Psoas muscle (tissue), 8 donors: ENCODE measurements around the gene FSTL4. TPM values are rescaled to one million over a fixed set of nuclear protein-coding genes. Genes with fewer than 3 reads are reported as not detected.
"Not testable (repeated sequence)": the region's sequence is repeated elsewhere in the genome, so short reads cannot be mapped to it uniquely, and the experiment has no call there.

Experiments used
- ATAC-seq, 4 donors: fragments of 200-7000 bp; cut with Tn5 transposase; one replicate each; pipeline ENCODE4 v1.9.1; 2020; ENCODE audit warnings: moderate library complexity in 3 of 4, mild to moderate bottlenecking in 2 of 4
- DNase-seq, 2 donors: peaks; one replicate each; pipeline ENCODE4 v3.0.0-alpha.2; 2020
- H3K27ac ChIP-seq: fragments of 200-600 bp; one replicate; pipeline ENCODE4 v1.8.0; 2022
- H3K27me3 ChIP-seq, 3 donors: fragments of 200-600 bp in 1 of 3; one replicate each; pipeline versions ENCODE4 v1.6.1 to v1.8.0; 2013 to 2022; ENCODE audit warnings: low read length in 2 of 3, mild to moderate bottlenecking in 2 of 3, moderate library complexity in 1 of 3; ENCODE audit not compliant: insufficient read depth in 3 of 3
- H3K36me3 ChIP-seq, 2 donors: fragments of 200-600 bp in 1 of 2; one replicate each; pipeline versions ENCODE4 v1.6.1 to v1.8.0; 2013 to 2022; ENCODE audit warnings: low read depth in 1 of 2, mild to moderate bottlenecking in 1 of 2, moderate library complexity in 1 of 2; ENCODE audit not compliant: insufficient read depth in 1 of 2
- H3K4me1 ChIP-seq: fragments of 200-600 bp; one replicate; pipeline ENCODE4 v1.8.0; 2022
- H3K4me3 ChIP-seq: fragments of 200-600 bp; one replicate; pipeline ENCODE4 v1.8.0; 2022; ENCODE audit warnings: mild to moderate bottlenecking
- H3K9me3 ChIP-seq: fragments of 200-600 bp; one replicate; pipeline ENCODE4 v1.8.0; 2022
- WGBS, 3 donors: extraction: QIAGEN DNeasy Blood & Tissue Kit; methylation state at CpG; one replicate each; pipeline versions ENCODE4 v1.1.6 to v1.1.7; 2013; 5-methylcytosine and 5-hydroxymethylcytosine counted together
- intact Hi-C, 2 donors: fragments of 100-400 bp; cut with DNase I; formaldehyde crosslinking; loops; one replicate each; pipeline versions ENCODE4 v1.11.0 to v1.14.2; 2022
- polyA plus RNA-seq, 3 donors: library from polyadenylated mRNA; stranded (reverse); fragments of 200-250 nt; gene quantifications; one replicate each; pipeline ENCODE4 v1.2.3, GENCODE V29; 2013
- total RNA-seq, 4 donors: library from RNA; stranded (reverse); fragmentation: NEBNext Ultra II Directional in 2 of 4; extraction: Animal tissue kit (Norgen Biotek cat#: 25700) in 2 of 4; gene quantifications; one replicate each; pipeline versions ENCODE4 v1.2.1 to v1.2.4, GENCODE V29; 2021 to 2023
- TF ChIP-seq, protein P1 (sequence below): fragments of 200-600 bp; IDR thresholded peaks from one replicate; pipeline ENCODE4 v1.8.0; 2022; ENCODE audit warnings: antibody characterized with exemption
- donor health status: healthy with polysubstance abuse.
- donor health status: DM: no; HTN: no; CAD: no; lungs with moderate emphysema.
- donor health status: Bipolar disorder and iron deficiency.
- donor health status: healthy.
- donor health status: DM: yes; HTN: yes; CAD: no.
- donor health status: DM: no; HTN: no; CAD: no.
- donor health status: DM: no; HTN: no; CAD: no.
- donor health status: DM: yes; HTN: yes; CAD: no.

The FSTL4 gene
- total and polyA plus RNA-seq, 7 donors, result 0.07 to 0.81 (median 0.24) TPM

DNA sequence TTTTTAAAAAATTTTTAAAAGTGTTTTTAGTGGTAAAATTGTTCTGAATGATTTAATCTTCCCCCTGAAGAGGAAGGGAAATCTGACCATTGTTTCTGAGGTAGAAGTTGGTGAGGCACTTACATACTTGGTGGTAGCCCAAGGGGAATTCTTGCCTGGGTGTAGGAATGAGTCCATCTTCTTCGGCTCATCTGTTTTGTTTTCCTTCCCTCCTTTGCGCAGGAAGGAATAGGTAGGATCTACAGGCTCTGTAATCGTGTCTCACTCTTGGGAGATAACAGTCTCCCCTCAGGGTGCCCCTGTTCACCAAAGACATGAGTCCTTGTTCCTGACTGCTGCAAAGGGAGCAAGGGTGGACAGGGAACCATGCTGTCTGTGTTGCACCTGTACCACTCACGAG is 422.5 kb downstream of the FSTL4 start:
- intact Hi-C loops, result no loop called here
- no peaks in the 10 kb centered on the region for H3K9me3 ChIP-seq
- DNase-seq, result no peak
- no peaks in the 10 kb centered on the region for H3K36me3 ChIP-seq
- H3K27ac ChIP-seq, result no peak overlapping the region
- no peaks in the 10 kb centered on the region for H3K4me1 ChIP-seq
- H3K27me3 ChIP-seq, result no peaks in the 10 kb centered on the region
- 79 to 82% (median 81%) methylated on average over 4 of the region's 4 CpGs for WGBS, 3 donors
- no peak for ATAC-seq
- TF ChIP-seq, protein P1, sequence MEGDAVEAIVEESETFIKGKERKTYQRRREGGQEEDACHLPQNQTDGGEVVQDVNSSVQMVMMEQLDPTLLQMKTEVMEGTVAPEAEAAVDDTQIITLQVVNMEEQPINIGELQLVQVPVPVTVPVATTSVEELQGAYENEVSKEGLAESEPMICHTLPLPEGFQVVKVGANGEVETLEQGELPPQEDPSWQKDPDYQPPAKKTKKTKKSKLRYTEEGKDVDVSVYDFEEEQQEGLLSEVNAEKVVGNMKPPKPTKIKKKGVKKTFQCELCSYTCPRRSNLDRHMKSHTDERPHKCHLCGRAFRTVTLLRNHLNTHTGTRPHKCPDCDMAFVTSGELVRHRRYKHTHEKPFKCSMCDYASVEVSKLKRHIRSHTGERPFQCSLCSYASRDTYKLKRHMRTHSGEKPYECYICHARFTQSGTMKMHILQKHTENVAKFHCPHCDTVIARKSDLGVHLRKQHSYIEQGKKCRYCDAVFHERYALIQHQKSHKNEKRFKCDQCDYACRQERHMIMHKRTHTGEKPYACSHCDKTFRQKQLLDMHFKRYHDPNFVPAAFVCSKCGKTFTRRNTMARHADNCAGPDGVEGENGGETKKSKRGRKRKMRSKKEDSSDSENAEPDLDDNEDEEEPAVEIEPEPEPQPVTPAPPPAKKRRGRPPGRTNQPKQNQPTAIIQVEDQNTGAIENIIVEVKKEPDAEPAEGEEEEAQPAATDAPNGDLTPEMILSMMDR, result no peak
- H3K4me3 ChIP-seq, result no peak overlapping the region

DNA sequence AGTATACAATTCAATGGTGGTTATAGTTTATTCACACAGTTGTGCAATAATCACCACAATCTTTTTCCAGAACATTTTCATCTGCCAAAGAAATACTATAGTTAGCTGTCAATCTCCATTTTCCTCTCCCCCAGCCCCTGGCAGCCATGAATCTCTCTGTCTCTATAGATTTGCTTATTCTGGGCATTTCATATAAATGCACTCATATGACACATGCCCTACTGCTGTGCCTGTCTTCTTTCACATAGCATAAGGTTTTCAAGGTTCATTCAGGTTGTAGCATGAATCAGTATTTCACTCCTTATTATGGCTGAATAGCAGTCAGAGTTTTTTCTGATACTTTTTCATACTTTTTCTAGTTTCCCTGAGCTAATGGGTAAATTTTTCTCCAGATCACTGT is 432.9 kb downstream of the FSTL4 start:
- H3K36me3 ChIP-seq, result no peaks in the 10 kb centered on the region
- no peak overlapping the region for H3K27ac ChIP-seq
- intact Hi-C loops, result no loop called here
- DNase-seq (no peak), ATAC-seq (no peak)
- H3K4me3 ChIP-seq, result no peak overlapping the region
- H3K9me3 ChIP-seq, result no peaks in the 10 kb centered on the region
- TF ChIP-seq, protein P1, result no peak
- H3K27me3 ChIP-seq, result no peaks in the 10 kb centered on the region
- H3K4me1 ChIP-seq, result no peaks in the 10 kb centered on the region

DNA sequence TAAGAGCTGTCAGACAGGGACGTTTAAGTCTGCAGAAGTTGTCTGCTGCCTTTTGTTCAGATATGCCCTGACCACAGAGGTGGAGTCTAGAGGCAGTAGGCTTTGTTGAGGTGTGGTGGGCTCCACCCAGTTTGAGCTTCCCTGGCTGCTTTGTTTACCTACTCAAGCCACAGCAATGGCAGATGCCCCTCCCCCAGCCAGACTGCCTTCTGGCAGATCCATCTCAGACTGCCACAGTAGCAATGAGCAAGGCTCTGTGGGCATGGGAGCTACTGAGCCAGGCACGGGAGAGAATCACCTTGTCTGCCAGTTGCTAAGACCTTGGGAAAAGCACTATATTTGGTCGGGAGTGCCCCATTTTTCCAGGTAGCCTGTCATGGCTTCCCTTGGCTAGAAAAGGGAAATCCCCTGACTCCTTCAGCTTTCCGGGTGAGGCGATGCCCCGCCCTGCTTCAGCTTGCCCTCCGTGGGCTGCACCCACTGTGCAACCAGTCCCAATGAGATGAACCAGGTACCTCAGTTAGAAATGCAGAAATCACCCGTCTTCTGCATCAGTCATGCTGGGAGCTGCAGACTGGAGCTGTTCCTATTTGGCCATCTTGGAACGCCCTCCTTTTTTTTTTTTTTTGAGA is 441.5 kb downstream of the FSTL4 start:
- WGBS, 3 donors, result 75 to 82% (median 76%) methylated on average over 9 of the region's 9 CpGs
- ATAC-seq, H3K27me3 ChIP-seq, intact Hi-C loops, H3K4me3 ChIP-seq, H3K9me3 ChIP-seq, H3K27ac ChIP-seq, DNase-seq, H3K36me3 ChIP-seq, H3K4me1 ChIP-seq: not testable (repeated sequence)

DNA sequence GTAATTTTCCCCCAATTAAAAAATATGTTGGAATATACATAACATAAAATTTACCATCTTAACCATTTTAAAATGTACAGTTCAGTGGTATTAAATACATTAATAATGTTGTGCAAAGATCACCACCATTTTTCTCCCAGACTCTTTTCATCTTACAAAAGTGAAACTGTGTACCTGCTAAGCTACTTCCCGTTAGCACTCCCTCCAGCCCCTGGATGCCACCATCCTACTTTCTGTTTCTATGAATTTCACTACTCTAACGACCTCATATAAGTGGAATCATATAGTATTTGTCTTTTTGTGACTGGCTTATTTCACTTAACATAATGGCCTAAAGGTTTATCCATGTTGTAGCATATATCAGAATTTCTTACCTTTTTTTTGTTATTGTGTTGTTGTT is 447.6 kb downstream of the FSTL4 start:
- no peak overlapping the region for H3K27ac ChIP-seq
- intact Hi-C loops, result no loop called here
- DNase-seq (no peak), ATAC-seq (no peak)
- no peaks in the 10 kb centered on the region for H3K4me1 ChIP-seq
- no peaks in the 10 kb centered on the region for H3K9me3 ChIP-seq
- TF ChIP-seq, protein P1, result no peak
- no peak overlapping the region for H3K4me3 ChIP-seq
- 61 to 71% (median 66%) methylated on average over 2 of the region's 2 CpGs for WGBS, 3 donors
- no peaks in the 10 kb centered on the region for H3K36me3 ChIP-seq
- H3K27me3 ChIP-seq, result no peaks in the 10 kb centered on the region

DNA sequence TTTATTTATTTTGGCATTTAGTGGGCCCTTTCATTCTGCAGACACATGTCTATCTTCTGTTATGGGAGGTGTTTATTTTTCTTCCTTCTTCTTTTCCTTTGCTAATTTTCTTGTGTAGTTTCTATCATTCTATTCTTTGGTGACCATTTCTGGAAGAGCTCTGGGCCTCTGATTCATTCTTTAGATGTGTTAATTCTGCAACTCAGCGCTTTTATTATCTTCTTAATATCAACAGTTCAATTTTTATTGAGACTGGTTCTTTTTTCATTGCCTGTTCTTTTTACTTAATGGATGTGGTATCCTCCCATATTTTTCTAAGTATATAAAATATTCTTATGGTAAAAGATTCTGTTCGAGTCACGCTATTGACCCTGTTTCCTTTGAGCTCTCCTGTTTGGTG is 448.5 kb downstream of the FSTL4 start:
- Histone ChIP-seq H3K9me3 (no peaks in the 10 kb centered on the region), H3K36me3 (no peaks in the 10 kb centered on the region), H3K4me1 (no peaks in the 10 kb centered on the region), H3K4me3 (no peak overlapping the region), H3K27ac (no peak overlapping the region), H3K27me3 (no peaks in the 10 kb centered on the region)
- DNase-seq, result no peak
- WGBS, 3 donors, result 93 to 96% (median 96%) methylated on average over 3 of the region's 3 CpGs
- no peak for ATAC-seq
- intact Hi-C loops, result no loop called here
- TF ChIP-seq, protein P1, result no peak
